ENCODE measurements around the gene EXOC1.

Gene EXOC1

GRCh38 chr4:55921093-55921492 lies 67.6 kb downstream of the EXOC1 start:
- Histone ChIP-seq H3K4me1 (ENCODE audit: control insufficient read depth in 1 of 2, insufficient read depth in 1 of 2, low read depth in 1 of 2, low read length in 1 of 2) (no peaks in the 10 kb centered on the region), H3K27me3 (no peaks in the 10 kb centered on the region), H3K9me3 (no peaks in the 10 kb centered on the region), H3K36me3 (no peaks in the 10 kb centered on the region), H3K4me3 (ENCODE audit: low read depth in 1 of 2, low read length in 1 of 2) (no peak overlapping the region), H3K27ac (no peak overlapping the region)
- TF ChIP-seq CTCF (IDR thresholded peaks at IDR 0.05) = no peak

GRCh38 chr4:55925241-55925640 lies 71.8 kb downstream of the EXOC1 start:
- H3K27me3 ChIP-seq = no peaks in the 10 kb centered on the region
- peaks cover 7 to 9% of the 10 kb centered on the region in 2 experiments for H3K4me1 ChIP-seq (ENCODE audit: control insufficient read depth in 1 of 2, insufficient read depth in 1 of 2, low read depth in 1 of 2, low read length in 1 of 2)
- H3K36me3 ChIP-seq = no peaks in the 10 kb centered on the region
- no peak for TF ChIP-seq CTCF (IDR thresholded peaks at IDR 0.05)
- H3K4me3 ChIP-seq (ENCODE audit: low read depth in 1 of 2, low read length in 1 of 2) = no peak overlapping the region
- H3K27ac ChIP-seq = no peak overlapping the region
- no peaks in the 10 kb centered on the region for H3K9me3 ChIP-seq

- no peak overlapping the region for H3K4me3 ChIP-seq (ENCODE audit: low read depth in 1 of 2, low read length in 1 of 2)
- H3K27me3 ChIP-seq = no peaks in the 10 kb centered on the region
- H3K27ac ChIP-seq = no peak overlapping the region
- peaks cover 7 to 9% of the 10 kb centered on the region in 2 experiments for H3K4me1 ChIP-seq (ENCODE audit: control insufficient read depth in 1 of 2, insufficient read depth in 1 of 2, low read depth in 1 of 2, low read length in 1 of 2)
- no peak for TF ChIP-seq CTCF (IDR thresholded peaks at IDR 0.05)
- H3K36me3 ChIP-seq = no peaks in the 10 kb centered on the region
- H3K9me3 ChIP-seq = no peaks in the 10 kb centered on the region
These were observed 73.2 kb downstream of the EXOC1 start for GRCh38 chr4:55926610-55927009.

GRCh38 chr4:55927803-55928437 lies 74.5 kb downstream of the EXOC1 start:
- no peak overlapping the region for H3K4me3 ChIP-seq (ENCODE audit: low read depth in 1 of 2, low read length in 1 of 2)
- no peak overlapping the region for H3K27ac ChIP-seq
- no peaks in the 10 kb centered on the region for H3K9me3 ChIP-seq
- H3K27me3 ChIP-seq = peaks cover 2% of the 10 kb centered on the region
- TF ChIP-seq CTCF (IDR thresholded peaks at IDR 0.05) = no peak
- H3K4me1 ChIP-seq (ENCODE audit: control insufficient read depth in 1 of 2, insufficient read depth in 1 of 2, low read depth in 1 of 2, low read length in 1 of 2) = peaks cover 7 to 9% of the 10 kb centered on the region in 2 experiments
- no peaks in the 10 kb centered on the region for H3K36me3 ChIP-seq

- H3K27ac ChIP-seq = no peak overlapping the region
- no peak for TF ChIP-seq CTCF (IDR thresholded peaks at IDR 0.05)
- H3K9me3 ChIP-seq = no peaks in the 10 kb centered on the region
- no peak overlapping the region for H3K4me3 ChIP-seq (ENCODE audit: low read depth in 1 of 2, low read length in 1 of 2)
- no peaks in the 10 kb centered on the region for H3K36me3 ChIP-seq
- H3K27me3 ChIP-seq = peaks cover 11% of the 10 kb centered on the region
- peaks cover 7 to 9% of the 10 kb centered on the region in 2 experiments for H3K4me1 ChIP-seq (ENCODE audit: control insufficient read depth in 1 of 2, insufficient read depth in 1 of 2, low read depth in 1 of 2, low read length in 1 of 2)
These were observed 75.4 kb downstream of the EXOC1 start for GRCh38 chr4:55928846-55929245.

All from neutrophil (primary cell).